CD4-positive, alpha-beta T cell treated with Interleukin-21 for 1 hour (primary cell): ENCODE data around the gene NINJ2.
"Not testable (repeated sequence)": the region's sequence is repeated elsewhere in the genome, so short reads cannot be mapped to it uniquely, and the experiment has no call there.

Experiments
- DNase-seq: peaks from one replicate; pipeline ENCODE4 v3.0.0-alpha.2; 2020

Gene NINJ2

GRCh38 chr12:583251-583869 lies 79.9 kb downstream of the NINJ2 start:
- DNase-seq, result no peak

GRCh38 chr12:581746-582145 lies 81.5 kb downstream of the NINJ2 start:
- no peak for DNase-seq

- DNase-seq, result no peak
These were observed 81.9 kb downstream of the NINJ2 start for GRCh38 chr12:581321-581720.

GRCh38 chr12:580813-581212 lies 82.4 kb downstream of the NINJ2 start:
- DNase-seq, result no peak

GRCh38 chr12:579420-580110 lies 83.7 kb downstream of the NINJ2 start:
- no peak for DNase-seq

- no peak for DNase-seq
These were observed 84.4 kb downstream of the NINJ2 start for GRCh38 chr12:578748-579419.

- DNase-seq, result not testable (repeated sequence)
These were observed 85.1 kb downstream of the NINJ2 start for GRCh38 chr12:577994-578747.

GRCh38 chr12:576615-577110 lies 86.6 kb downstream of the NINJ2 start:
- no peak for DNase-seq

- peak; percentile 85 for DNase-seq
These were observed 87.2 kb downstream of the NINJ2 start for GRCh38 chr12:575948-576614.

GRCh38 chr12:575129-575502 lies 88.1 kb downstream of the NINJ2 start:
- DNase-seq, result no peak

- DNase-seq, result no peak
These were observed 88.6 kb downstream of the NINJ2 start for GRCh38 chr12:574475-575128.

GRCh38 chr12:573232-573631 lies 90.0 kb downstream of the NINJ2 start:
- DNase-seq, result no peak

- no peak for DNase-seq
These were observed 90.7 kb downstream of the NINJ2 start for GRCh38 chr12:572532-572899.

- no peak for DNase-seq
These were observed 91.3 kb downstream of the NINJ2 start for GRCh38 chr12:571795-572531.

- no peak for DNase-seq
These were observed 92.1 kb downstream of the NINJ2 start for GRCh38 chr12:570921-571794.

GRCh38 chr12:570435-570920 lies 92.8 kb downstream of the NINJ2 start:
- no peak for DNase-seq

- peak; percentile 85 for DNase-seq
These were observed 93.3 kb downstream of the NINJ2 start for GRCh38 chr12:569803-570434.

- no peak for DNase-seq
These were observed 94.1 kb downstream of the NINJ2 start for GRCh38 chr12:569091-569676.

GRCh38 chr12:568486-568885 lies 94.8 kb downstream of the NINJ2 start:
- no peak for DNase-seq
